GM12874 (cell line): ENCODE results near the gene CAVIN4.
A peak's percentile ranks its signal among the peaks of the same experiment; 100 is the strongest.

Experiments used
- TF ChIP-seq, protein P1 (sequence below): IDR thresholded peaks from 2 replicates; pipeline ENCODE4 v1.5.1; 2011; ENCODE audit warnings: low read depth, mild to moderate bottlenecking, control low read depth, low read length, moderate library complexity; ENCODE audit not compliant: insufficient read depth

CAVIN4 gene

GRCh38 chr9:100590481-100590880 is 12.6 kb downstream of the CAVIN4 start:
- TF ChIP-seq, protein P1, sequence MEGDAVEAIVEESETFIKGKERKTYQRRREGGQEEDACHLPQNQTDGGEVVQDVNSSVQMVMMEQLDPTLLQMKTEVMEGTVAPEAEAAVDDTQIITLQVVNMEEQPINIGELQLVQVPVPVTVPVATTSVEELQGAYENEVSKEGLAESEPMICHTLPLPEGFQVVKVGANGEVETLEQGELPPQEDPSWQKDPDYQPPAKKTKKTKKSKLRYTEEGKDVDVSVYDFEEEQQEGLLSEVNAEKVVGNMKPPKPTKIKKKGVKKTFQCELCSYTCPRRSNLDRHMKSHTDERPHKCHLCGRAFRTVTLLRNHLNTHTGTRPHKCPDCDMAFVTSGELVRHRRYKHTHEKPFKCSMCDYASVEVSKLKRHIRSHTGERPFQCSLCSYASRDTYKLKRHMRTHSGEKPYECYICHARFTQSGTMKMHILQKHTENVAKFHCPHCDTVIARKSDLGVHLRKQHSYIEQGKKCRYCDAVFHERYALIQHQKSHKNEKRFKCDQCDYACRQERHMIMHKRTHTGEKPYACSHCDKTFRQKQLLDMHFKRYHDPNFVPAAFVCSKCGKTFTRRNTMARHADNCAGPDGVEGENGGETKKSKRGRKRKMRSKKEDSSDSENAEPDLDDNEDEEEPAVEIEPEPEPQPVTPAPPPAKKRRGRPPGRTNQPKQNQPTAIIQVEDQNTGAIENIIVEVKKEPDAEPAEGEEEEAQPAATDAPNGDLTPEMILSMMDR: no peak

- TF ChIP-seq, protein P1: no peak
Observed at GRCh38 chr9:100591139-100591538, 13.3 kb downstream of the CAVIN4 start.

GRCh38 chr9:100591639-100592412 is 13.9 kb downstream of the CAVIN4 start:
- TF ChIP-seq, protein P1: no peak

DNA sequence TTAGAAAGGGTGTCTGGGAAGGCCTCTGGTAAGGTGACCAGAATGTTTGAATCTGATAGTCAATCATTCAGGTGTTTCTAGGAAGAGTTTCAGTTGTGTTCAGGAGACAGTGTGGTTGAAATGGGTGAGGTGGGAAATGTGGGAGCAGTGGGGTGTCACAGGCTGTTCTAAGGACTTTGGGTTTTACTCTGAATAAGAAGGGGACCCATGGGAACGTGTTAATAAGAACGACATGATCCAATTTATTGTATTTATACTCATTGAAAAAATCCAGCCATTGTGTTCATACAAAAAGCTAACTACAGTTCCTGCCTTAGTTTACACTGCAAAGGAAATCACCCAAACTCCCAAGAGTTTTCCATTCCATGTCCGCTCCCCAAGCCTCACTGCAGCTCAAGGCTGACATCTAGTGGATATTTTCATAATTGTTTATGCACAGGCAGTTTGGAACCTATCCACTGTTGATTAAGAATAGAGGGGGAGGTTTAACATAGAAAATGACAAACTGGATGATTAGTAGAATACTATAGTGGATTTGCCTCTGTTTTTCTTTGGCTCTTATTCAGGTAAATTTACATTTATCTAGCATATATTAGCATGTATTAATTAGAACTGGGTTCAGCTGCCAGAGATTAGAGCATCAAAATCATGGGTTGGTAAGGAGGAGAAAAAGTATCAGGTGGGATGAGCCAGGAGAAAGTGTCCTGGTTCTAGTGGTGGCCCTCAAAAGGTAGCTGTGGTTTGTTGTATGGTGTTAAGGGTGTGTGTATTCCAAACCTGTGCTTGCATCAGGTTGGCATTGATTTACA is 17.7 kb downstream of the CAVIN4 start:
- TF ChIP-seq, protein P1: peak; percentile 53; the same call in 1 of the 2 replicates

- TF ChIP-seq, protein P1: no peak
Observed at GRCh38 chr9:100597236-100597635, 19.4 kb downstream of the CAVIN4 start.

- TF ChIP-seq, protein P1: no peak
Observed at GRCh38 chr9:100598641-100599145, 20.8 kb downstream of the CAVIN4 start.

DNA sequence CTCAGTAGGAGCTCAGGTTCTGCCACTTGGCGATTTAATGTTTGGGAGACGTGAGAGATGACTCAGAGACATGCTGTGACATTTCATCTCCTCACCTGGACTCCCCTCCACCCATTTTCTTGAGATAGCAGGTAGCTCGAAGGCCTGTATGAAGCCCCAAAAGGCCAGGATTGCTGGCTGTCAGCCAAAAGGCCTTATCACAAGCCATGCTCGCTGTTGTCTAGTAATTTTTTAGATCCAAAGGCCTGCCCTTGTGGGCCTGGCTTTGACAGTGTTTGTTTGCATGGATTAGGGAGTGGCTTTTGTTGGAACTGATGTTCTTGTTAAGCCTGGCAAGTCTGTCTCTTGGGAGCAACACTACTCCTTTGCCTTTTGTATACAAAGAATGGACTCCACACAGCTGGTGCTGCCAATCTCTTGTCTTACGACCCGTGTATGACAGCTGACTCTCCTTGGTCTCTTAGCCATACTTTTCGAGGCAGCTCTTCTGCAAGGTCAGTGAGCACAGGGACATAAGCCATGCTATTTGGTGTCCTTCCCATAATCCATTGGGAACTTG is 22.7 kb downstream of the CAVIN4 start:
- TF ChIP-seq, protein P1: no peak
